IMR-90 (cell line): ENCODE data around the gene PGM2.

Experiments used
- BHLHE40 ChIP-seq: fragments of 150-350 bp; IDR thresholded peaks from 2 replicates; pipeline ENCODE4 v1.6.1; 2016; ENCODE audit warnings: mild to moderate bottlenecking, low read depth, low read length
- CEBPB ChIP-seq: IDR thresholded peaks from 2 replicates; pipeline ENCODE4 v1.6.1; 2012; ENCODE audit warnings: low read depth, low read length, improper control_type of control experiment
- CHD1 ChIP-seq: IDR thresholded peaks from 2 replicates; pipeline ENCODE4 v1.6.1; 2012; ENCODE audit warnings: low read depth, low read length, improper control_type of control experiment
- CTCF ChIP-seq: conservative IDR thresholded peaks from 2 replicates; pipeline ENCODE4 v1.5.1; 2012; ENCODE audit warnings: mild to moderate bottlenecking, low read depth, low read length, improper control_type of control experiment
- ELK1 ChIP-seq: fragments of 150-350 bp; IDR thresholded peaks from 2 replicates; pipeline ENCODE4 v1.6.1; 2016; ENCODE audit warnings: low read depth, mild to moderate bottlenecking, low read length, moderate library complexity, borderline replicate concordance
- MAFK ChIP-seq: IDR thresholded peaks from 2 replicates; pipeline ENCODE4 v1.6.1; 2012; ENCODE audit warnings: low read depth, low read length, improper control_type of control experiment
- MAZ ChIP-seq: IDR thresholded peaks from 2 replicates; pipeline ENCODE4 v1.6.1; 2012; ENCODE audit warnings: low read depth, mild to moderate bottlenecking, low read length, improper control_type of control experiment, moderate library complexity, borderline replicate concordance
- MXI1 ChIP-seq: IDR thresholded peaks from 2 replicates; pipeline ENCODE4 v1.6.1; 2012; ENCODE audit warnings: low read depth, mild to moderate bottlenecking, low read length, moderate library complexity, borderline replicate concordance
- POLR2A ChIP-seq: IDR thresholded peaks from 2 replicates; pipeline ENCODE4 v1.6.1; 2012; ENCODE audit warnings: mild to moderate bottlenecking, low read depth, low read length
- RAD21 ChIP-seq: IDR thresholded peaks from 2 replicates; pipeline ENCODE4 v1.6.1; 2012; ENCODE audit warnings: low read length, improper control_type of control experiment
- RCOR1 ChIP-seq: IDR thresholded peaks from 2 replicates; pipeline ENCODE4 v1.6.1; 2012; ENCODE audit warnings: mild to moderate bottlenecking, low read length, improper control_type of control experiment; ENCODE audit not compliant: insufficient replicate concordance
- SMC3 ChIP-seq: fragments of 150-350 bp; IDR thresholded peaks from 2 replicates; pipeline ENCODE4 v1.6.1; 2016; ENCODE audit warnings: low read depth, mild to moderate bottlenecking, antibody characterized with exemption, low read length, moderate library complexity
- USF2 ChIP-seq: fragments of 150-350 bp; IDR thresholded peaks from 2 replicates; pipeline ENCODE4 v1.6.1; 2017; ENCODE audit warnings: mild to moderate bottlenecking, antibody characterized with exemption, low read length, low read depth

GRCh38 chr4:37795581-37796195 lies 30.8 kb upstream of the PGM2 start:
- TF ChIP-seq CTCF (no peak), RAD21 (no peak), MAFK (no peak), POLR2A (no peak), CEBPB (no peak), ELK1 (no peak), MXI1 (no peak), SMC3 (no peak), MAZ (no peak), USF2 (no peak), BHLHE40 (no peak), CHD1 (no peak), RCOR1 (no peak)
